GM12878 (cell line): ENCODE measurements around the gene PINLYP. TPM values are rescaled to one million over a fixed set of nuclear protein-coding genes. Genes with fewer than 3 reads are reported as not detected.

Source experiments
- ATAC-seq: fragments of 200-7000 bp; cut with Tn5 transposase; 3 replicates; pipeline ENCODE4 v1.9.1; 2020; ENCODE audit warnings: mild to moderate bottlenecking, moderate library complexity
- BruUV-seq: library from RNA; stranded (reverse); fragments of 400-500 nt; replicated peaks from 2 replicates; lab custom pipeline; 2021; lab: Mats Ljungman, UMichigan
- CTCF ChIA-PET: fragments of 300-600 bp; sonication (Branson Sonifier 250); formaldehyde crosslinking; extraction: SDS; loops from one replicate; lab custom pipeline; 2021; ENCODE audit warnings: inconsistent platforms; lab: Yijun Ruan, JAX
- POLR2A ChIA-PET: fragments of 350-600 bp; formaldehyde crosslinking; extraction: SDS; loops from one replicate; lab custom pipeline; 2021; ENCODE audit warnings: inconsistent platforms; lab: Charles Lee
- RAD21 ChIA-PET: fragments of 300-600 bp; sonication (Branson Sonifier 250); formaldehyde crosslinking; loops from one replicate; lab custom pipeline; 2023; ENCODE audit warnings: antibody characterized with exemption; ENCODE audit not compliant: unreplicated experiment; lab: Charles Lee
- SMC1A ChIA-PET: fragments of 300-600 bp; sonication (Branson Sonifier 250); formaldehyde crosslinking; loops from one replicate; lab custom pipeline; 2023; ENCODE audit not compliant: unreplicated experiment, uncharacterized antibody; lab: Charles Lee
- DNase-seq: peaks from one replicate; pipeline ENCODE4 v3.0.0-alpha.2; 2011; ENCODE audit warnings: low read depth, low spot score
- FAIRE-seq: peaks from 3 replicates; lab custom pipeline; 2011; peaks lifted over from hg19 to GRCh38; lab: Jason Lieb, UNC
- H2AFZ ChIP-seq: 2 replicates; pipeline ENCODE4 v1.6.0; 2011; ENCODE audit warnings: low read depth, low read length, control low read depth; ENCODE audit not compliant: control insufficient read depth
- H3K27ac ChIP-seq: 2 replicates; pipeline ENCODE4 v1.5.1; 2011; ENCODE audit warnings: control low read depth; ENCODE audit not compliant: control insufficient read depth, insufficient read depth
- H3K27me3 ChIP-seq, 2 experiments: replicated peaks in 1 of 2; 2 replicates each; pipeline versions ENCODE4 v1.6.0 to v1.6.1; 2011; ENCODE audit warnings: low read length in 1 of 2; ENCODE audit not compliant: control insufficient read depth in 2 of 2, insufficient read depth in 2 of 2
- H3K36me3 ChIP-seq, 2 experiments: 2 replicates each; pipeline ENCODE4 v1.5.1; 2011; ENCODE audit warnings: low read length in 1 of 2; ENCODE audit not compliant: control insufficient read depth in 2 of 2, insufficient read depth in 2 of 2
- H3K4me1 ChIP-seq: 2 replicates; pipeline ENCODE4 v1.6.1; 2011; ENCODE audit warnings: mild to moderate bottlenecking, low read length, moderate library complexity, mixed read lengths; ENCODE audit not compliant: control insufficient read depth, insufficient read depth
- H3K4me2 ChIP-seq: 2 replicates; pipeline ENCODE4 v1.6.0; 2011; ENCODE audit warnings: control low read depth; ENCODE audit not compliant: control insufficient read depth, insufficient read depth
- H3K4me3 ChIP-seq: fragments of 200-600 bp; sonication (generic); 2 replicates; pipeline ENCODE4 v1.5.1; 2016
- H3K79me2 ChIP-seq: 2 replicates; pipeline ENCODE4 v1.6.0; 2011; ENCODE audit warnings: low read length; ENCODE audit not compliant: control insufficient read depth, insufficient read depth
- H3K9ac ChIP-seq: 2 replicates; pipeline ENCODE4 v1.8.0; 2011; ENCODE audit warnings: low read length, control low read depth, mixed read lengths; ENCODE audit not compliant: control insufficient read depth, insufficient read depth
- H3K9me3 ChIP-seq: replicated peaks from 3 replicates; pipeline ENCODE4 v1.5.1; 2011; ENCODE audit warnings: mild to moderate bottlenecking, low read length; ENCODE audit not compliant: control insufficient read depth, insufficient read depth
- H4K20me1 ChIP-seq: 2 replicates; pipeline ENCODE4 v1.6.0; 2011; ENCODE audit not compliant: control insufficient read depth, insufficient read depth
- ATF7 ChIP-seq: fragments of 450-650 bp; IDR thresholded peaks from 2 replicates; pipeline ENCODE4 v1.6.1; 2016; ENCODE audit warnings: low read depth, mild to moderate bottlenecking
- CBX3 ChIP-seq: fragments of 200-600 bp; sonication (generic); IDR thresholded peaks from 2 replicates; pipeline ENCODE4 v1.6.1; 2016; ENCODE audit warnings: low read depth, borderline replicate concordance
- EGR1 ChIP-seq, 2 experiments: IDR thresholded peaks; 1 replicate in 1 of 2; 2 replicates in 1 of 2; pipeline ENCODE4 v1.6.1; 2011 to 2012; ENCODE audit warnings: low read depth in 2 of 2, low read length in 2 of 2, borderline replicate concordance in 1 of 2, mild to moderate bottlenecking in 1 of 2, moderate library complexity in 1 of 2
- GABPA ChIP-seq: IDR thresholded peaks from 2 replicates; pipeline ENCODE4 v1.6.1; 2014; ENCODE audit warnings: antibody characterized with exemption, low read depth, mild to moderate bottlenecking, inconsistent platforms
- MTA3 ChIP-seq: IDR thresholded peaks from 2 replicates; pipeline ENCODE4 v1.6.1; 2012; ENCODE audit warnings: low read length, inconsistent platforms, borderline replicate concordance
- NR2F1 ChIP-seq: fragments of 450-650 bp; conservative IDR thresholded peaks from 2 replicates; pipeline ENCODE4 v1.6.1; 2017; ENCODE audit warnings: mild to moderate bottlenecking
- PBX3 ChIP-seq: IDR thresholded peaks from 2 replicates; pipeline ENCODE4 v1.6.1; 2011; ENCODE audit warnings: mild to moderate bottlenecking, low read depth, low read length, moderate library complexity; ENCODE audit not compliant: insufficient replicate concordance
- POU2F2 ChIP-seq: IDR thresholded peaks from 3 replicates; pipeline ENCODE4 v1.6.1; 2011; ENCODE audit warnings: low read depth, mild to moderate bottlenecking, low read length, borderline replicate concordance
- SKIL ChIP-seq: fragments of 450-650 bp; IDR thresholded peaks from 2 replicates; pipeline ENCODE4 v1.6.1; 2017; ENCODE audit warnings: mild to moderate bottlenecking, low read depth, inconsistent platforms; ENCODE audit not compliant: poor library complexity, severe bottlenecking
- SMC3 ChIP-seq: IDR thresholded peaks from 2 replicates; pipeline ENCODE4 v1.6.1; 2011; ENCODE audit warnings: low read length, improper control_type of control experiment, borderline replicate concordance
- SUPT20H ChIP-seq: IDR thresholded peaks from 2 replicates; pipeline ENCODE4 v1.6.1; 2011; ENCODE audit warnings: low read depth, mild to moderate bottlenecking, low read length, moderate library complexity, borderline replicate concordance; ENCODE audit not compliant: control insufficient read depth
- WGBS: methylation state at CpG from one replicate; pipeline ENCODE4 v1.1.6; 2016; ENCODE audit warnings: low lambda C conversion rate; ENCODE audit not compliant: insufficient replicate concordance, insufficient coverage; ENCODE audit errors: missing lambda C conversion rate; 5-methylcytosine and 5-hydroxymethylcytosine counted together
- in situ Hi-C: fragments of 300-500 bp; cut with MboI; formaldehyde crosslinking; loops from 9 replicates; pipeline ENCODE4 v1.14.3; 2018; ENCODE audit warnings: mixed read lengths
- intact Hi-C: fragments of 100-400 bp; cut with micrococcal nuclease; formaldehyde crosslinking; loops from one replicate; pipeline ENCODE4 v1.14.2; 2022; ENCODE audit not compliant: unreplicated experiment
- polyA plus RNA-seq, 11 experiments: library from polyadenylated mRNA; depleted of rRNA in 4 of 11; unstranded in 6 of 11; stranded (reverse) in 5 of 11; fragments of >200 nt; fragmentation: Nextera tagmentation in 4 of 11; fragmentation: Illumina TruSeq in 1 of 11; extraction: Ambion mirVana in 4 of 11; extraction: Trizol in 1 of 11; gene quantifications; 1 replicate in 1 of 11; 2 replicates in 10 of 11; pipeline versions ENCODE4 v1.2.1 to v1.2.3, GENCODE V29; 2011 to 2016; ENCODE audit warnings: inconsistent platforms in 2 of 11, missing spikeins in 2 of 11, low read depth in 1 of 11
- total RNA-seq, 4 experiments: library from RNA; depleted of rRNA in 3 of 4; stranded (reverse); fragments of >200 nt in 3 of 4; fragmentation: Illumina TruSeq in 1 of 4; extraction: Trizol in 1 of 4; gene quantifications; 2 replicates each; pipeline versions ENCODE4 v1.2.1 to v1.2.3, GENCODE V29; 2013 to 2021
- TF ChIP-seq, protein P1 (sequence below): fragments of 450-650 bp; formaldehyde crosslinking; IDR thresholded peaks from 2 replicates; pipeline ENCODE4 v1.5.0; 2022; ENCODE audit warnings: mild to moderate bottlenecking, missing genetic modification characterization

Gene PINLYP
- total and polyA plus RNA-seq, 10 of the 15 experiments (the other 5 are each of a cell fraction or from before 2014, with no cell fraction given), result 1.0 to 26.9 (median 11.4) TPM

DNA sequence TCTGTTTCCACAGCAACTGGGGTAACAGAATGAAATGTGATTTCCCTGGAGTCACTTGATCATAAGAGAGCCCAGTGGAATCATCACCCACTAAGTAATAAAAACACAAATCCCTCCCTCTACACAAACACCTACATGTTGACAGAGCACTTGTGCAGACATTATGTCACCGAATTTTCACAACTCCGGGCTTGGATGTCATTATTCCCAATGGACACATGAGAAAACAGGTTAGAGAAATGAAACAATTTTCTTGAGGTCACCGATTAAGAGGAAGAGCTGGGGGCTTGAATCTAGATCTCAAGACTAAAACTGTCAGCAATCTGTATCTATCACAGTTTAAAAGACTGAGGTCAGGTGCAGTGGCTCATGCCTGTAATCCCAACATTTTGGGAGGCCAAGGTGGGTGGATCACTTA is 3.4 kb upstream of the PINLYP start:
- H2AFZ ChIP-seq, result no peak overlapping the region
- BruUV-seq, result no TSS peak
- CTCF ChIA-PET, result interaction anchor here (1.2 to 9.0 kb wide), 3 partner anchors 12 to 23 kb away, joined by 4 to 99 read pairs (median 17); partner anchors contain the start of genes IRGQ and ZNF576
- SMC1A ChIA-PET, result interaction anchor here (1.2 to 2.1 kb wide), 2 partner anchors 17 to 22 kb away, joined by 4 to 7 read pairs; no protein-coding TSS in a partner anchor
- POLR2A ChIA-PET, result interaction anchor here (1.1 kb wide), 1 partner anchor 25 kb away, joined by 4 read pairs; the partner anchor contains the start of gene ZNF576
- no peaks in the 10 kb centered on the region for H3K9me3 ChIP-seq
- DNase-seq (no peak), ATAC-seq (no peak)
- intact Hi-C loops, result no loop called here
- H3K36me3 ChIP-seq, result peaks cover 0 to 3% of the 10 kb centered on the region in 2 experiments; a peak in 1 of 4 replicates
- RAD21 ChIA-PET, result interaction anchor here (0.7 to 1.6 kb wide), 3 partner anchors 17 to 39 kb away, joined by 3 to 6 read pairs (median 4); partner anchors contain the start of gene ZNF575
- no peak overlapping the region for H3K27ac ChIP-seq
- no peak overlapping the region for H3K9ac ChIP-seq
- TF ChIP-seq SUPT20H, result no peak
- TF ChIP-seq MTA3, result no peak
- TF ChIP-seq EGR1 (IDR thresholded peaks at IDR 0.05; ENCODE audit: borderline replicate concordance in 1 of 2, low read depth in 2 of 2, low read length in 2 of 2), result no peak
- TF ChIP-seq SMC3, result no peak
- TF ChIP-seq ATF7, result no peak
- TF ChIP-seq SKIL, result no peak
- TF ChIP-seq CBX3, result no peak
- no peak for TF ChIP-seq GABPA
- no peak for TF ChIP-seq PBX3
- no peak for TF ChIP-seq NR2F1
- no peak for TF ChIP-seq POU2F2
- TF ChIP-seq, protein P1, sequence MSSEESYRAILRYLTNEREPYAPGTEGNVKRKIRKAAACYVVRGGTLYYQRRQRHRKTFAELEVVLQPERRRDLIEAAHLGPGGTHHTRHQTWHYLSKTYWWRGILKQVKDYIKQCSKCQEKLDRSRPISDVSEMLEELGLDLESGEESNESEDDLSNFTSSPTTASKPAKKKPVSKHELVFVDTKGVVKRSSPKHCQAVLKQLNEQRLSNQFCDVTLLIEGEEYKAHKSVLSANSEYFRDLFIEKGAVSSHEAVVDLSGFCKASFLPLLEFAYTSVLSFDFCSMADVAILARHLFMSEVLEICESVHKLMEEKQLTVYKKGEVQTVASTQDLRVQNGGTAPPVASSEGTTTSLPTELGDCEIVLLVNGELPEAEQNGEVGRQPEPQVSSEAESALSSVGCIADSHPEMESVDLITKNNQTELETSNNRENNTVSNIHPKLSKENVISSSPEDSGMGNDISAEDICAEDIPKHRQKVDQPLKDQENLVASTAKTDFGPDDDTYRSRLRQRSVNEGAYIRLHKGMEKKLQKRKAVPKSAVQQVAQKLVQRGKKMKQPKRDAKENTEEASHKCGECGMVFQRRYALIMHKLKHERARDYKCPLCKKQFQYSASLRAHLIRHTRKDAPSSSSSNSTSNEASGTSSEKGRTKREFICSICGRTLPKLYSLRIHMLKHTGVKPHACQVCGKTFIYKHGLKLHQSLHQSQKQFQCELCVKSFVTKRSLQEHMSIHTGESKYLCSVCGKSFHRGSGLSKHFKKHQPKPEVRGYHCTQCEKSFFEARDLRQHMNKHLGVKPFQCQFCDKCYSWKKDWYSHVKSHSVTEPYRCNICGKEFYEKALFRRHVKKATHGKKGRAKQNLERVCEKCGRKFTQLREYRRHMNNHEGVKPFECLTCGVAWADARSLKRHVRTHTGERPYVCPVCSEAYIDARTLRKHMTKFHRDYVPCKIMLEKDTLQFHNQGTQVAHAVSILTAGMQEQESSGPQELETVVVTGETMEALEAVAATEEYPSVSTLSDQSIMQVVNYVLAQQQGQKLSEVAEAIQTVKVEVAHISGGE, result no peak
- TF ChIP-seq, all 136 proteins: peak for 0
- Histone ChIP-seq H3K4me1 (peaks cover 5% of the 10 kb centered on the region), H3K27me3 (no peaks in the 10 kb centered on the region), H3K4me2 (no peak overlapping the region), H4K20me1 (no peaks in the 10 kb centered on the region), H3K4me3 (no peak overlapping the region), H3K79me2 (peaks cover 9% of the 10 kb centered on the region)
- no peak for FAIRE-seq
- in situ Hi-C loops, result no loop called here
- 99% methylated on average over 3 of the region's 3 CpGs for WGBS
